ENCODE results near the gene EMC6.

GRCh38 chr17:3626831-3627768, 41.5 kb upstream of the EMC6 start:
- TF ChIP-seq CTCF (IDR thresholded peaks at IDR 0.05; ENCODE audit: low read length), result no peak
- no peak for TF ChIP-seq EZH2 (IDR thresholded peaks at IDR 0.05; ENCODE audit: borderline replicate concordance, low read length)

Measured in OCI-LY1 (cell line).